Measurements from ENCODE around the gene JPH4.

Gene JPH4

GRCh38 chr14:23577710-23578392 is 739 bp downstream of the JPH4 start:
- no peak for DNase-seq

GRCh38 chr14:23577004-23577681 is 1.4 kb downstream of the JPH4 start:
- no peak for DNase-seq

GRCh38 chr14:23573384-23574015 is 5.1 kb downstream of the JPH4 start:
- DNase-seq = no peak

GRCh38 chr14:23572836-23573235 is 5.8 kb downstream of the JPH4 start:
- no peak for DNase-seq

GRCh38 chr14:23572524-23572828 is 6.1 kb downstream of the JPH4 start:
- no peak for DNase-seq

GRCh38 chr14:23571701-23572523 is 6.7 kb downstream of the JPH4 start:
- no peak for DNase-seq

GRCh38 chr14:23570806-23571483 is 7.6 kb downstream of the JPH4 start:
- DNase-seq = peak; percentile 36

GRCh38 chr14:23569443-23570151 is 9.0 kb downstream of the JPH4 start:
- DNase-seq = no peak

- DNase-seq = no peak
Observed at GRCh38 chr14:23568600-23569331, 9.8 kb downstream of the JPH4 start.

GRCh38 chr14:23568021-23568599 is 10.5 kb downstream of the JPH4 start:
- DNase-seq = no peak

- peak; percentile 87 for DNase-seq
Observed at GRCh38 chr14:23567186-23568020, 11.2 kb downstream of the JPH4 start, which contains the start of gene AP1G2. TSS of gene AP1G2 (minus strand) at chr14:23567791. CDS start at chr14:23567314, 477 bp downstream.

- no peak for DNase-seq
Observed at GRCh38 chr14:23566778-23567185, 11.8 kb downstream of the JPH4 start.

GRCh38 chr14:23566112-23566777 is 12.3 kb downstream of the JPH4 start:
- no peak for DNase-seq

- no peak for DNase-seq
Observed at GRCh38 chr14:23565626-23566025, 13.0 kb downstream of the JPH4 start.

- DNase-seq = no peak
Observed at GRCh38 chr14:23564876-23565275, 13.7 kb downstream of the JPH4 start.

- DNase-seq = no peak
Observed at GRCh38 chr14:23564181-23564812, 14.3 kb downstream of the JPH4 start.

- DNase-seq = no peak
Observed at GRCh38 chr14:23563473-23564180, 15.0 kb downstream of the JPH4 start.

GRCh38 chr14:23562822-23563472 is 15.6 kb downstream of the JPH4 start:
- DNase-seq = no peak
